ENCODE measurements around the gene TBKBP1.
A peak's percentile ranks its signal among the peaks of the same experiment; 100 is the strongest.
"Not testable (repeated sequence)": the region's sequence is repeated elsewhere in the genome, so short reads cannot be mapped to it uniquely, and the experiment has no call there.

TBKBP1 gene

DNA sequence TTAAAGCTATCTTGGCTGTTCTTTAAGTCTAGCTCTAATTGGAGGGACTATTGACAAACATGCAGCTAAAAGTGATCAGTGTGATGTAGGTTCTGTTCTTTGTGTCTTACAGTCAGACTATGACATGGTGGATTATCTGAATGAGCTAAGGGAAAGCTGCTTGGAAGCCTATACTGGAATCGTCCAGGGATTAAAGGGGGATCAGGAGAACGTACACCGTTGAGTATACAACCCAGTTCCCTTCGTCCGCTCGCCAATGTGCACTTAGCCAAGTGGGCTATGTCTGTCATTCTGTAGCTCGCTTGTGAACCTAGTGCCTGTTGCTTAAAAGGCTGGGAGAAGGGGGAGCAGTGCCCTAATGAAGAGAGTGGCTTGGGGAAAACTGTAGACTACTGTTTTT, 15.8 kb upstream of the TBKBP1 start:
- DNase-seq (ENCODE audit: low spot score) (no peak), FAIRE-seq (no peak)

DNA sequence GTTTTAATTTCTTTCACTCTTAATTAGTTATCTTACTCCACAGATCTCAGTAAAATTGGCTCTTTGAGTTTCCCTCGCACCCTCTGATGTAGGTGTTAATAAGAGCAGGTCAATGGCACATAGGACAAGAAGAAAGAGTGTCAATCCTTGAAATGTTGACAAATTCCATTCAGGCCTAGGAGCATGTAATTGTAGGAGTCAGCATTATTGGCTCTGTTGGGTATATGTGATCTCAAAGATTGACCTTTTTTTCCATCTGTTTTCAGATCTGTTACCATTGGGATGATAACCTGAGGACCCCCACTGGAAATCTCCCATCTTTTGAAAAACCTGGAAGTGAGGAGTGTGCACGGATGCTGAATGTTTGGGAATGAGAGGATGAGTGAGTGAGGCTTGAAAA, 11.8 kb upstream of the TBKBP1 start:
- no peak for FAIRE-seq
- no peak for DNase-seq (ENCODE audit: low spot score)

DNA sequence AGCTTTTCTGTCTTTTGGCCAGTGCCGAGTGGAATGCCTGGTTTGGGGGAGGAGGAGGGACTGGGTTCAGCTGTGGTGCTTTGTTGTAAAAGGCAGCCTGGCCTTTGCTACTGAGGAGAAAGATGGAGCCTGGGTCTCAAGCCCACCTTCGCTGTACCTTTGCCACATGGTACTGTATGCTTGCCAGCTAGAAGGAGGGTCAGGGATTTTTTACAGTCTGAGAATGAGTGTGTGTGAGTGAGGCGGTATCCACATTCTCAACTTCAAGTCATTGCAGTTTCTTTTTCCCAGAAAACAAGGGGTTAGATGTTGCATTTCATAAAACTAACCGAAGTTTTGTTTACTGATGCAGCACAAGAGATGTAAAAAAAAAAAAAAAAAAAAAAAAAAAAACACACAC, 11.2 kb upstream of the TBKBP1 start:
- not testable (repeated sequence) for FAIRE-seq; DNase-seq (ENCODE audit: low spot score)

DNA sequence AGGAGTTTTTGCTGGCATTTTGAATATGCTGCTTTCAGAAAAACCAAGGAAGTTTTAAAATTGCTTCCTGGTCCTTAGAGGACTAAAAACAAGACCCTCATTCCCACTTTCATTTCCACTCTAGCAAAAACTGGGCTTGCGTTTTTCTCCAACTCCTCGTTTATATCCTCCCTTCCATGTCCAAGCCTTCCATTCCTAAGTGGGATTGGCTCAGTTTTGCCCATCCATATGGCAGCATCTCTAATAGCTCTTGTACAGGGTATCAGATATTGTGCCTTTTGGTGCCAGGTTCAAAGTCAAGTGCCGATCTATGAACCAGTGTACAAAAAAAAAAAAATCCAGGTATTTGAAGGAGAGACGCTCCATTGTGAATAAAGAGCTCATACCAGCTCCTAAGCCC, 9.9 kb upstream of the TBKBP1 start:
- no peak for FAIRE-seq

DNA sequence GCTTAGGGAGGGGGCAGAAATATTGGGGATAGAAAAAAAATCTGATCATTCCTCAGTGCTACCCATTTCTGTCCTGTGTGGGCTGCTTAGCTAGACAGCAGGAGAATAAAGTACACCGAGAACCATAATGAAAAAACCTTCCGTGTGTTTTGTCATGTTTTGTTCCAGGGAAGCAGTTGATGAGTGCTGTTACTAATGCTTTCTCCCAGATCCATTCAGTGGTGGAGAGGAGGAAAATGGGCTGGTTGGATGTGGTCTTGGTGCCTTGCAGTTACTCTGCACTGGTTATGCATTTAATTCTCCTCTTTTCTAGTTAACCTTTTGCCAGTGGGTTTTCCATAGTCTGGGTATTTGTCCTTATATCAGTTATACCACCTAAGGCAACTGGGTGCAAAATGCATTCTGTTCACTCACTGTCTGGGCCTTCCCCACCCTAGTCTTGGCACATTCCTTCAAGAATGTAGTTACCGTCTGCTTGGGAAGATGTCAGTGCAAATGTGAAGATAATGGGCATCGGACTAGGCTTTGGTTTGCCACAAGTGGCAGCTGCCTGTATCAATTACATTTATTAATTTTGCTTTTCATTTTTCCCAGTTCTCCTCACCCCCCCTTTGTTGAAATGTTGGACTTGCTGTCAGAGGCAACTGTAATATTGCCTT, 9.3 kb upstream of the TBKBP1 start:
- DNase-seq (ENCODE audit: low spot score), result no peak
- no peak for FAIRE-seq

More for the DNA sequence above, 9.9 kb upstream of the TBKBP1 start:
- DNase-seq (ENCODE audit: low spot score), result no peak

DNA sequence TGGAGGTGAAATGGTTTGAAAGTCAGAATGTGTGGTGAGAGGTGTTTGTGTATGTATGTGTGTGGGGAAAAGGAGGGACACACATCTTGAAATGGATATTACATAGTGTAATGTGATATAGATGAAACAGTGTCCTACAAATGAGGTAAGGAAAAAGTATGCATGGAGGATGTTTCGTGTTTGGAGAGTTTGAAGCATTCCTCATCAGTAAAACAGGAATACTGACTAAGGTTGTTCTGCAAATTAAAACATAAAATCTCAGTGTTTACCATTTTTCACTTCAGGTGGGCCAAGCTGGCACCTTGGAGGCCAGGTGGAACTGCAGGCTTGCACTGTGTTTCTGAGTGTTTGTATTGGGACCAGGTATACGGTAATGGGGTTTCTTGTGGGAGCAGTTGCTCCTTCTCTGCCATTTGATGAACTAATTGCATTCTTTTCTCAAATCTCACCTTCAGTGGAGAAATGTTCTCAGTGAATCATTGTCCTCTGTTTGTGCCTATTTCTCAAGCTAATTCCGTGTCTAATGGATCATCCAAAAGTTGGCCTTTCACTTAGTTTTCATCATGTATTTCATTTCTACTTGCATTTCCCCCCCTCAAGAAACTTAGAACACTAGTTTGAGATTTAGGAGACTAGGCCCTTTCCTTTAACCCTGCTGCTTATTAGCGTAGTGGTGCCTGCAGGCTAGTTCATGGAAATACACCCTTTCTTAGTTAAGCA, 8.2 kb upstream of the TBKBP1 start:
- DNase-seq (ENCODE audit: low spot score) (no peak), FAIRE-seq (no peak)

DNA sequence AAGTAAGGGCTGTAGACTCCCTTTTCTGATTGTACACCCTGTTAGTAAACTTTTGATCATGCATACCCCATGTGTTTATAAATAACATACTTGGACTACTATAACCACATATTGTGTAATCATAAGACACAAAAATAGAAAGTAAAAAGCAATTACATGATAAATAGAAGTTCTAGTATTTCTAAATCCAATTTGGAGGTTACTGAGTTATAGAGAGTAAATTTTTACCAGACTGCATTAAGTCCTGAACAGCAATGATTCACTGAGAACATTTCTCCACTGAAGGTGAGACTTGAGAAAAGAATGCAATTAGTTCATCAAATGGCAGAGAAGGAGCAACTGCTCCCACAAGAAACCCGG, 7.7 kb upstream of the TBKBP1 start:
- DNase-seq (ENCODE audit: low spot score) (peak; percentile 29), FAIRE-seq (peak; percentile 69)

DNA sequence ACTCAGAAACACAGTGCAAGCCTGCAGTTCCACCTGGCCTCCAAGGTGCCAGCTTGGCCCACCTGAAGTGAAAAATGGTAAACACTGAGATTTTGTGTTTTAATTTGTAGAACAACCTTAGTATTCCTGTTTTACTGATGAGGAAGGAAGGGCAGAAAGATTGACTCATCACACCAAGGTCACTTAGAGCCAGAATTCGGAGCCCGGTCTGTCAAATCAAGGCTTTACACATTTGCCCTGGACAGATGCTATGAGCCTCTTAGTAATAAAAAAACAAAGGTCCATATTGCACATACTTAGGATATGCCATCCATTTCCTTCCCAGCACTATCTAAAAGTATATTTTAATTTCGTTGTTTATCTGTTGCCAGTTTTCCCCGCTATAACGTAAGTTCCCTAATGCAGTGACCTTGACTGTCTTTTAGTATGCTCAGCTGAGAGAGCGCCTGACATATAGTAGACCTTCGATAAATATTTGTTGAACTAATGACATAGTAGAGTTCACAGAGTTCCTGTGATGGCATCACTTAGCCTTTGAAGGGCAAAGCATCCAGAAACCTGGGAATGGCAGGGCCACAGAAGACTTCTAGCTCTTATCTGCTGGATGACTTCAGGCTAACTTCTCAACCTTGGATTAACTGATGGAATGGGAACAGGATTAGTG, 7.2 kb upstream of the TBKBP1 start:
- no peak for DNase-seq (ENCODE audit: low spot score)
- FAIRE-seq, result no peak

DNA sequence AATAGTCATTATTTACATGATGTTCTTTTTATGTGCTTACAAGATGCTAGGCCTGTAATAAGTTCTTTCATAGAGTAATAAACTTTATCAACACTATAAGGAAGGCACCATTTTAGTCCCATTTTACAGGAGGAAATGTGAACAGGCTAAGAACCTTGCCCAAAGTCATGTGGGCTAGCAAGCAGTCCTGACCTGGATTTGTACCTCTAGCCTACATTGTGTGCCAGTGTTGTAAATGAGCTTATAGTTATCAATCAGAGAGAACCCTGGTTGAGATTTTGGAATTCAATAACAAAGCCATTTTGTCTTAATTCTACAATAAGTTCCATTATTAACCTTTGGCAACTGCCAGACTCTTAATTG, 6.7 kb upstream of the TBKBP1 start:
- no peak for DNase-seq (ENCODE audit: low spot score)
- FAIRE-seq, result no peak

DNA sequence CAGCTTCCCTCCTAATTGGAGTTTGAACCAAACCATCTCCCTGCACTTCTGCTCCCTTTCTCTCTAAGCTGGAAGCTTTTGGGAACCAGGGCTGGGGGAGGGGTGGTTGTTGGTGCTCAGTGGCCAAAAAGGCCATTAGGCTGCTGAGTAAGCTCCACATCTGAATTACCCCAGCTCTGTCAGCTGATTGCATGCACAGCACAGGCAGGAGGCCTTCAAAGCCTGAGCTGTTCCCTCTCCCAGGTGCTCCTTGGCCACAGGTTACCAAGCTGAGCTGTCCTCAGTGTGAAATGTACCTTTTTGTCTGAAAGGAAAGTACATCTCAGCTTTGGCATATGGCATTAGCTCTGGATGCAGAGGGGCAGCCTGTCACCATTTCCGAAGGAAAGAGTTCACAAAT, 6.2 kb upstream of the TBKBP1 start:
- DNase-seq (ENCODE audit: low spot score) (no peak), FAIRE-seq (no peak)

DNA sequence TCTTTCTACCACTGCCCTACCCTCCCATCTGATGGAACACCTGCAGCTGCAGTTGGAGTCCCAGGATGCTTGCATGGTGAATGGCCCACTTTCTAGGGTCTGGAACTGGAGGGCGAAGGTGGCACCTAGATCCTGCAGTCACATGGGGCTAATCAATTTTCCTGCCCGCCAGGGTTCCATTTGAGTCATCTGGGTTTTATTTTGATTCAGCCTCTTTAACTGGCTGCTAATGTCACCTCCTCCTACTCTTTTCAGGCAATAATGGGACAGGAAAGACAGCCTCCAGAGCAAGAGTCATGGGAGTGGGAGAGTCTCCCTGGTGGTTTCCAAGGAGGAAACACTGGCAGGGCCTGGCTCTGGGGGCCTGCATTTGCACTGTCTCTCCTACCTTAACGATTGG, 3.8 kb upstream of the TBKBP1 start:
- DNase-seq (ENCODE audit: low spot score) (no peak), FAIRE-seq (no peak)

DNA sequence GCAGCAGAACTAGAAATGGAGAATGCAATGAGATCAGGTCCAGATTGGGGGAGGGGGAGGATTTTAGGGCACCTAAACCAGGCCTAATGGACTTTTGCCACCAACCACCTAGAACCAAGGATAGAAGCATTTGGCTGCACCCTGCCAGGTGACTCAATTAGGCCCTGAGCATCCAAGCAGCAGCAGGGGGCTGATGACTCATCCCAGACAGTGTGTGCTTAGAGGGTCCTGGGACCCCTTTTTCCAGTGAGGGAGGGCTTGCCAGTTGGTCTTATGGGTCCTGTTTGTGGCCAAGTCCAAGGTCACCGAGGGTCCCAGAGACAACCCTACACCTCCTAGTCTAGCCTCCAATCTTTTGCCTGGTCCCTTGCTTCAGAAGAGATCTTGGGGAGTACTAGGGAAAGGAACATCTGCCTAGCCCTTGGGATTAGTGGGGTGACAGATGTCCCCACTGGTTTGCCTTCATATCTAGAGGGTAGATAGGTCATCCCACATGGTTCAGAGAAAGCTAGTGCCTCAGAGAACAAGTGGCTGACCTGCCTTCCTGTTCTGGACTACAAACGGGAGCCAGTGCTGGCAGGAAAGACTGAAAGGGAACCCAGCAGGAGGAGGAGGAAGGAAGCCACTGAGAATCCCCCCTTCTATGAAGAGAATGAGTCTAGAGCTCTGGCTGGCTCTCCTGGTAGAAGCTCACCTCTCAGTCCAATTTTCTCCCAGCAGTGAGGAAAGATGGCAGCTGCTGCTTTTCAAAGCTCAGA, 1.6 kb upstream of the TBKBP1 start:
- FAIRE-seq, result no peak
- no peak for DNase-seq (ENCODE audit: low spot score)

DNA sequence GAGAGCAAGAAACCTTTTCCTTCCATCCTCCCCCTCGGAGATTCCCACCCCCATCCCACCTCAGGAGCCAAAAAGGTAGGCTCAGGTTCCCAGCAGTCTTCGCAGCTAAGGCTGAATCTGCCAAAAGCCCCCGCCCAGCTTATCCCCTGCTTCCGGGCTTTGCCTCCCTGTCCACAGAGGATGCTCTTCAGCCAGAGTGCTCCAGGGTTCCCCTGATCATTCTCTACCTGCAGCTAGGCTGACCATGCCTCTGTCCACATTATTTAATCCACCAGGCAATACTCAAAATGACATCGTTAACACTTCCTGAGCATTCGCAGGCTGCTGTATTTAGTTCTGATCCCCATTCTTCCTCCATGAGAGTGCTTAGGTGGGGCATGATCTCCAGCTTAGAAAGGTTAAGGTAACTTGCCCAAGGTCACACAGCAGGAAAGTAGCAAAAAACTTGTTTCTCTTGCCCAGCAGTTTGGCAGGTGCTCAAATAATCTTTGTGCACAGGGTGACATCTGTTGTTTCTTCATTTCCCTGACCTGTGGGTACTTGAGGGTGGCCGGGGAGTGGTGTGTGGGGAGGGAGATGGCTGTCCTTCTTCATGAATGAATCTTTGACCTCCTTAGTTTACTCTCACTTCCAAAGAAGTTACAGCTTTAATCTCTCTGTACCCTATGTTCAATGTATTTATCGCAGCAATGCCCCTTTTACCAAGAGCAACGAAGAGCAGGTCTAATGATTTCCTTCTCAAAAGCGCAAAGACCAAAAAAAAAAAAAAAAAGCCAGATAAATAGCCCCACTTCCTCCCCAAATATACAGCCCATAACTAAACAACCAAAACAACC, 848 bp upstream of the TBKBP1 start:
- no peak for FAIRE-seq
- DNase-seq (ENCODE audit: low spot score), result no peak

DNA sequence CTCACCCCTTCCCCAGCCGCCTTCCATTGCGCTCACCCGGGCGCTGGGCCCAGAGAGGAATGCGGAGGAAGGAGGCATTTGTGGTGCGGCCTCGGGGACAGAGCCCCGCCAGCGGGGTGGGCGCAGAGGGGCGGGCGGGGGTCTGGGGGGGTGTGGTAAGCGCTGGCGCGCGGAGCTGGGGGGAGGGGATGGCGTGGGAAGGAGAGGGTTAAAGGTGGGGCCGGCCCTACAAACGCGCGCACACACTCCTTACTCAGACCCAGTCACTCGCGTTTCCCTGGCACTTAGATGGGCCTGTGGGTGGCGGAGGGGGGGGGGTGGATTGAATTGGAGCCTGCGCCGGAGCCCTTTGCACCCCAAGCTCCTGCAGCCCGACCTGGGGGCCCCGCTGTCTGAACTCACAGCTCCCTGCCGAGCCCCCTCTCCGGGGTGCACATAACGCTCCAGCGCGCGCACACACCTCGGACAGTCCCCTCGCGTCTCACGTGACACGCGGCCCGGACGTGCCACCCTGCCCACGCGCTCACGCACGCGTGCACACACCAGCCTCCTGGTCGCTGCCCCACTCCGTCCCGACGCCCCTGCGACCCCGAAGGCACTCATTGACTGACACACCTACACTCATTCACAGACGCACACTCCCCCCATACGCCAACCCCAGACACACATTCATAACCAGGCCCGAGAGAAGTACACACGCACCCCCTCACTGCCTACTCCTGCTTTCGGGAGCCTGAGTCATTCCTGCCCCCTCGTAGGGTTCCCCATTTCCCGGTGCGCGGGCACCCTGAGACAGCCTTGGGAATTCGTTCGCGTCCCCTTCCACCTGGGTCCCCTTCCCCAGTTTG, 844 bp downstream of the TBKBP1 start:
- DNase-seq (ENCODE audit: low spot score) (no peak), FAIRE-seq (no peak)

DNA sequence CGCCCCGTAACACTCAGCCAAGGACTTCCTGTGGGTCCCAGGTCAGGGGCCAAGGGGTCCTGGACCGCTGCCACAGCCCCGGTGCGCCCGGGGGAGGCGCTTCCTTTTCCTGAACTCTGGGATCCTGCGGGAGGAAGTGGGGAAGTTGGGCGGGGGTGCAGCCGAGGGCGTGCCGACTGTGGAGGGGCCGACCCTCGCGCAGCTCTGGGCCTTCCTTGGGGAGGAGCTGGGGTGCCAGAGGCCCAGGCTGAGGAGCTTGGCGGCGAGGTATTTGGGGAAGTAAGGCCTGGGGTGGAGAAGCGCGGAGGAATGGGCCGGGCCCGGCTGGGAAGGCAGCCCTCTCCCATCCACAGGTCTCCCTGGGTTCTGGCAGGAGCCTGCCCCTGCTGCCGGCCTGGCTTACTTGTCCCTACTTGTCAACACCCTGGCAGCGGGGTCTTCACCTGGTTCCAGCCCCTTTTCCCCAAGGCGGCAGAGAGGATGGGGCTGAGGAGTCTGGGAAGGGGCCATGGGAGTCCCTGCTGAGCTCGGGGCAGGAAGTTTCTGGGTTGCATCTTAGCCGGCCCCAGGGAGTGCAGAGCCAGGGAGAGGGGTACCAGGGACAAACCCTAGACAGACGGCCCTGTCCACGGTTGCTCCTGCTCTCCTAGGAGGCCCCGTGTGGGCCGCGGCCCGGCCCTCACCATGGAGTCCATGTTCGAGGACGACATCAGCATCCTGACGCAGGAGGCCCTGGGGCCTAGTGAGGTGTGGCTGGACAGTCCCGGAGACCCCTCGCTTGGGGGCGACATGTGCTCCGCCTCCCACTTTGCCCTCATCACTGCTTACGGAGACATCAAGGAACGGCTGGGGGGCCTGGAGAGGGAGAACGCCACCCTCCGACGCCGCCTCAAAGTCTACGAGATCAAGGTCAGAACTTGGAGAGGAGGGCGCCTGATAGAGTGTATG, 1.7 kb downstream of the TBKBP1 start:
- FAIRE-seq, result no peak

DNA sequence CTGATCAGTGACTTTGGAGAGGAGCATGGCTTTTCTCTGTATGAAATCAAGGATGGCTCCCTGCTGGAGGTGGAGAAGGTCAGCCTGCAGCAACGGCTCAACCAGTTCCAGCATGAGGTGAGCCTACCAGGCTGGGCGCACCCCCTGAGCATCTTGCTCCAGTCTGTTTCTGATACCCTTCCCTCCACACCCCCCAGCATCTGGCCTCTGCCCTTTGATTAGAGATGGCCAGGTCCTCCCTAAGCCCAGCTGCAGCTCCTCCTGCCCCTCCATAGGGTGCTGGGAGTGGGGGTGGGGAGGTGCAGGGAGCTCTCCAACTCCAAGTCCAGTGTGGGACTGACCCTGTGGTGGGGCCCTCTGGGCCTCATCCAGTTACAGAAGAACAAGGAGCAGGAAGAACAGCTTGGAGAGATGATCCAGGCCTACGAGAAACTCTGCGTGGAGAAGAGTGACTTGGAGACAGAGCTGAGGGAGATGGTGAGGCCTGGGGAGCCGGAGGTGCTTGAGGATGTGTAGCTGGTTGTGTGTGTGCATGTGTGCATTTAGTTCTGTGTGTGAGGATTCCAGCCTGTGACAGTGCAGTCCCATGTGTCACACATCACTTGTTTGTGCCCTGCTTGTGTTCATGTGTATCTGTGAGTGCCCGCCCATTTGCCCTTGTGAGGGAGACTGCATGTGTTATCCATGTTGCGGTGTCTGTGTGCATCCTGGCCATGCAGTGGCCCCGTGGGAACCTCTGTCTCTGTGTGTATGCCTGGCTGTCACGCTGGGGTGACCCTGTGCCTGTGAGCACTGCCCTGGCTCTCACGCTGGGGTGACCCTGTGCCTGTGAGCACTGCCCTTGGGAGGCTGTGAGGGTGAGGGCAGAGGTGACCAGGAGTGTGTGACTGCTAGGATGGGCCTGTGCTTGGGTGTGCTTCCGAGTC, 3.0 kb downstream of the TBKBP1 start:
- DNase-seq (ENCODE audit: low spot score), result no peak
- FAIRE-seq, result no peak

More for the DNA sequence above, 1.7 kb downstream of the TBKBP1 start:
- DNase-seq (ENCODE audit: low spot score), result no peak

DNA sequence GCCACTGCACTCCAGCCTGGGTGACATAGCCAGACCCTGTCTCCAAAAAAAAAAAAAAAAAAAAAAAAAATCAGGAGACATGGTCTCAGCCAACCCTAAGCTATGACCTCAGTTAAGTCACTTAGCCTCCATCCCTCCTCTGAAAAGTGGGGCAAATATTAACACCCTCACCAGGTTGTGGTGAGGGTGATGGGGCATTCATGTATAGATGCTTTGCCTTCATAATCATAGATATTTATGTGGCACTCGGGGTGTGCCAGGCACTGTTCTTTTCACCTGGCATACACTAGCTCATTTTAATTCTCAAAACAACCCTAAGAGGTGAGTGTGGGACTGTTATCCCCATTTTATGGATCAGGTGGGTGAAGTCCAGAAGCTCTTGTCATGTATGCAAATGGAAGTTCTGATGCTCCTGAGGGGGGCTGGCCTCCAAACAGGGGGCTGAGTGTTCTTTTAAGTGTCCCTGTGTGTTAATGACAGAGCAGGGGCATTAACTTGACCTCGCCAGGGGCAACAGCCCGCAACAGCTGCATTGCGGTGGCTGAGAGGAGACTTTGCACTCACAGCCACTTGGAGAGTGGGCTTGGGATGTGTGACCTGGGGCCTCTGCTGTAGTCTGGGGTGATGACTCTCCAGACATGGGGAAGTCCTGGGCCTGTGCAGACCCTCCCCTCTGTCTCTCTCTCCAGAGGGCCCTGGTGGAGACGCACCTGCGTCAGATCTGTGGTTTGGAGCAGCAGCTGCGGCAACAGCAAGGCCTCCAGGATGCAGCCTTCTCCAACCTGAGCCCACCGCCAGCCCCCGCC, 4.1 kb downstream of the TBKBP1 start:
- no peak for DNase-seq (ENCODE audit: low spot score)
- no peak for FAIRE-seq
